IMR-90 (cell line): ENCODE measurements around the gene IFFO2. TPM values are rescaled to one million over a fixed set of nuclear protein-coding genes. Genes with fewer than 3 reads are reported as not detected.

Source experiments
- ATAC-seq: fragments of 200-7000 bp; cut with Tn5 transposase; 2 replicates; pipeline ENCODE4 v1.9.1; 2020; ENCODE audit warnings: low read depth, mild to moderate bottlenecking, moderate library complexity
- BruUV-seq: library from RNA; stranded (reverse); fragments of 400-500 nt; replicated peaks from 2 replicates; lab custom pipeline; 2021; lab: Mats Ljungman, UMichigan
- CTCF ChIA-PET: fragments of 300-600 bp; formaldehyde crosslinking; extraction: SDS; loops from one replicate; lab custom pipeline; 2021; ENCODE audit warnings: antibody characterized with exemption; lab: Yijun Ruan, JAX
- POLR2A ChIA-PET: fragments of 300-600 bp; sonication (Branson Sonifier 250); formaldehyde crosslinking; loops from one replicate; lab custom pipeline; 2022; ENCODE audit warnings: antibody characterized with exemption; ENCODE audit not compliant: unreplicated experiment; lab: Charles Lee
- DNase-seq: peaks from one replicate; pipeline ENCODE4 v3.0.0; 2013
- H2AFZ ChIP-seq: replicated peaks from 2 replicates; pipeline ENCODE3; 2013; ENCODE audit warnings: low read length, mild to moderate bottlenecking; ENCODE audit not compliant: poor library complexity
- H2AK5ac ChIP-seq: 2 replicates; pipeline ENCODE4 v1.6.1; 2013; ENCODE audit warnings: low read depth, low read length, inconsistent platforms
- H2AK9ac ChIP-seq: replicated peaks from 2 replicates; pipeline ENCODE3; 2013; ENCODE audit warnings: mild to moderate bottlenecking, low read depth, low read length, moderate library complexity; ENCODE audit not compliant: poor library complexity
- H2BK120ac ChIP-seq: 2 replicates; pipeline ENCODE4 v1.6.1; 2013; ENCODE audit warnings: low read depth, low read length, inconsistent platforms
- H2BK15ac ChIP-seq: 3 replicates; pipeline ENCODE4 v1.6.1; 2013; ENCODE audit warnings: low read depth, low read length, inconsistent platforms
- H2BK20ac ChIP-seq: 2 replicates; pipeline ENCODE4 v1.6.1; 2013; ENCODE audit warnings: low read depth, mild to moderate bottlenecking, inconsistent platforms, low read length, moderate library complexity
- H2BK5ac ChIP-seq: 2 replicates; pipeline ENCODE4 v1.6.1; 2013; ENCODE audit warnings: mild to moderate bottlenecking, low read depth, low read length, inconsistent platforms; ENCODE audit not compliant: poor library complexity, severe bottlenecking
- H3K14ac ChIP-seq: replicated peaks from 2 replicates; pipeline ENCODE4 v1.6.1; 2013; ENCODE audit warnings: low read depth, low read length, inconsistent platforms
- H3K18ac ChIP-seq: 2 replicates; pipeline ENCODE4 v1.6.1; 2013; ENCODE audit warnings: low read depth, low read length, control low read depth
- H3K23ac ChIP-seq: 2 replicates; pipeline ENCODE4 v1.6.1; 2013; ENCODE audit warnings: low read depth, low read length, inconsistent platforms
- H3K27ac ChIP-seq: 2 replicates; pipeline ENCODE4 v1.5.1; 2013; ENCODE audit warnings: mild to moderate bottlenecking, control low read depth, low read length; ENCODE audit not compliant: insufficient read depth
- H3K27me3 ChIP-seq: 2 replicates; pipeline ENCODE4 v1.6.1; 2013; ENCODE audit warnings: low read length; ENCODE audit not compliant: control insufficient read depth, insufficient read depth
- H3K36me3 ChIP-seq: 2 replicates; pipeline ENCODE4 v1.6.1; 2013; ENCODE audit warnings: low read length, mixed read lengths; ENCODE audit not compliant: control insufficient read depth, insufficient read depth
- H3K4ac ChIP-seq: 2 replicates; pipeline ENCODE4 v1.6.1; 2013; ENCODE audit warnings: low read depth, low read length, inconsistent platforms
- H3K4me1 ChIP-seq: 2 replicates; pipeline ENCODE4 v1.6.1; 2013; ENCODE audit warnings: low read length, mixed read lengths; ENCODE audit not compliant: control insufficient read depth, insufficient read depth
- H3K4me2 ChIP-seq: 2 replicates; pipeline ENCODE4 v1.6.1; 2013; ENCODE audit warnings: low read depth, mild to moderate bottlenecking, control low read depth, low read length, moderate library complexity
- H3K4me3 ChIP-seq: 2 replicates; pipeline ENCODE4 v1.5.1; 2013; ENCODE audit warnings: low read depth, mild to moderate bottlenecking, control low read depth, low read length, moderate library complexity; ENCODE audit not compliant: insufficient read depth
- H3K56ac ChIP-seq: 2 replicates; pipeline ENCODE4 v1.6.1; 2013; ENCODE audit warnings: low read length, inconsistent platforms; ENCODE audit not compliant: insufficient read depth; ENCODE audit errors: extremely low read depth
- H3K79me1 ChIP-seq, 2 experiments: 2 replicates each; pipeline ENCODE4 v1.6.1; 2013; ENCODE audit warnings: low read length in 2 of 2, inconsistent platforms in 1 of 2, low read depth in 1 of 2
- H3K9ac ChIP-seq: 2 replicates; pipeline ENCODE4 v1.6.1; 2013; ENCODE audit warnings: low read depth, low read length, control low read depth
- H3K9me1 ChIP-seq: 2 replicates; pipeline ENCODE4 v1.6.1; 2013; ENCODE audit warnings: low read length, inconsistent platforms; ENCODE audit not compliant: insufficient read depth
- H3K9me3 ChIP-seq: 2 replicates; pipeline ENCODE4 v1.6.1; 2013; ENCODE audit warnings: low read length; ENCODE audit not compliant: control insufficient read depth, insufficient read depth
- H4K20me1 ChIP-seq: 2 replicates; pipeline ENCODE4 v1.6.1; 2013; ENCODE audit warnings: low read length, inconsistent platforms; ENCODE audit not compliant: insufficient read depth
- H4K5ac ChIP-seq: 2 replicates; pipeline ENCODE4 v1.6.1; 2013; ENCODE audit warnings: mild to moderate bottlenecking, low read depth, low read length, control low read depth
- H4K8ac ChIP-seq, 2 experiments: 2 replicates each; pipeline ENCODE4 v1.6.1; 2013; ENCODE audit warnings: low read depth in 2 of 2, low read length in 2 of 2, control low read depth in 1 of 2, inconsistent platforms in 1 of 2
- H4K91ac ChIP-seq: 2 replicates; pipeline ENCODE4 v1.6.1; 2013; ENCODE audit warnings: low read depth, low read length, inconsistent platforms; ENCODE audit not compliant: insufficient read depth
- MAFK ChIP-seq: IDR thresholded peaks from 2 replicates; pipeline ENCODE4 v1.6.1; 2012; ENCODE audit warnings: low read depth, low read length, improper control_type of control experiment
- MAZ ChIP-seq: IDR thresholded peaks from 2 replicates; pipeline ENCODE4 v1.6.1; 2012; ENCODE audit warnings: low read depth, mild to moderate bottlenecking, low read length, improper control_type of control experiment, moderate library complexity, borderline replicate concordance
- POLR2A ChIP-seq: IDR thresholded peaks from 2 replicates; pipeline ENCODE4 v1.6.1; 2012; ENCODE audit warnings: mild to moderate bottlenecking, low read depth, low read length
- SMC3 ChIP-seq: fragments of 150-350 bp; IDR thresholded peaks from 2 replicates; pipeline ENCODE4 v1.6.1; 2016; ENCODE audit warnings: low read depth, mild to moderate bottlenecking, antibody characterized with exemption, low read length, moderate library complexity
- WGBS, 2 experiments: methylation state at CpG; one replicate each; pipeline versions ENCODE4 v1.1.5 to v1.1.7; 2013; ENCODE audit warnings: missing lambda C conversion rate in 2 of 2; ENCODE audit not compliant: insufficient read length in 1 of 2; ENCODE audit errors: extremely low coverage in 2 of 2; 5-methylcytosine and 5-hydroxymethylcytosine counted together
- dilution Hi-C: fragments of 300-500 bp; cut with HindIII; formaldehyde crosslinking; loops from one replicate; pipeline ENCODE4 v1.14.3; 2018; ENCODE audit warnings: low sequenced_read_pairs; ENCODE audit not compliant: unreplicated experiment
- in situ Hi-C: fragments of 300-500 bp; cut with MboI; formaldehyde crosslinking; loops from 3 replicates; pipeline ENCODE4 v1.14.3; 2019; ENCODE audit warnings: low sequenced_read_pairs, inconsistent platforms, mixed read lengths
- intact Hi-C: fragments of 100-400 bp; cut with micrococcal nuclease; formaldehyde crosslinking; loops from 2 replicates; pipeline ENCODE4 v1.10.0; 2022
- polyA plus RNA-seq, 3 experiments: library from polyadenylated mRNA; depleted of rRNA; stranded (reverse); fragments of >200 nt; gene quantifications; 2 replicates each; pipeline ENCODE4 v1.2.3, GENCODE V29; 2012; ENCODE audit warnings: low replicate concordance in 1 of 3
- total RNA-seq: library from RNA; depleted of rRNA; stranded (reverse); fragments of >200 nt; gene quantifications from 2 replicates; pipeline ENCODE4 v1.2.3, GENCODE V29; 2012
- TF ChIP-seq, protein P1 (sequence below): fragments of 150-350 bp; IDR thresholded peaks from 2 replicates; pipeline ENCODE4 v1.6.1; 2017; ENCODE audit warnings: mild to moderate bottlenecking, antibody characterized with exemption, low read length, low read depth

IFFO2 gene
- total and polyA plus RNA-seq, 2 of the 4 experiments (the other 2 are of a cell fraction), result 14.5 to 18.2 TPM

GRCh38 chr1:18883079-18883478, 73.4 kb downstream of the IFFO2 start:
- no peak overlapping the region for H3K18ac ChIP-seq

More at GRCh38 chr1:18883079-18883478, 73.4 kb downstream of the IFFO2 start:
- peaks cover 6% of the 10 kb centered on the region for H3K4me1 ChIP-seq
- no peaks in the 10 kb centered on the region; the same call in none of the 2 replicates for H4K20me1 ChIP-seq
- no peak overlapping the region for H4K91ac ChIP-seq
- H3K27me3 ChIP-seq, result no peaks in the 10 kb centered on the region
- H2BK15ac ChIP-seq, result no peak overlapping the region
- no peak overlapping the region for H2BK20ac ChIP-seq
- no peak overlapping the region for H2AFZ ChIP-seq
- no peak overlapping the region for H4K8ac ChIP-seq
- H3K56ac ChIP-seq, result no peak overlapping the region
- 89% methylated on average over 15 of the region's 23 CpGs; no CpG with 5 or more reads in 1 of the 2 experiments for WGBS, 2 experiments
- ChIA-PET CTCF (interaction anchor here (1.0 to 2.5 kb wide), 3 partner anchors 8 to 205 kb away, joined by 5 to 7 read pairs (median 7); no protein-coding TSS in a partner anchor), POLR2A (no interaction called here)
- H2AK5ac ChIP-seq, result no peak overlapping the region
- peaks cover 5% of the 10 kb centered on the region; the same call in 1 of the 2 replicates for H3K9me1 ChIP-seq
- dilution Hi-C loops, result no loop called here
- H2AK9ac ChIP-seq, result no peak overlapping the region
- H2BK5ac ChIP-seq, result no peak overlapping the region
- no peaks in the 10 kb centered on the region for H3K9me3 ChIP-seq
- no peak overlapping the region for H3K27ac ChIP-seq
- H3K36me3 ChIP-seq, result peaks cover 2% of the 10 kb centered on the region; the same call in 1 of the 2 replicates
- no peak overlapping the region for H3K14ac ChIP-seq
- no peak overlapping the region for H2BK120ac ChIP-seq
- H3K79me1 ChIP-seq, result no peaks in the 10 kb centered on the region
- ATAC-seq (no peak), DNase-seq (no peak)
- TF ChIP-seq MAFK, result no peak
- no peak for TF ChIP-seq SMC3
- TF ChIP-seq MAZ, result no peak
- TF ChIP-seq, protein P1, sequence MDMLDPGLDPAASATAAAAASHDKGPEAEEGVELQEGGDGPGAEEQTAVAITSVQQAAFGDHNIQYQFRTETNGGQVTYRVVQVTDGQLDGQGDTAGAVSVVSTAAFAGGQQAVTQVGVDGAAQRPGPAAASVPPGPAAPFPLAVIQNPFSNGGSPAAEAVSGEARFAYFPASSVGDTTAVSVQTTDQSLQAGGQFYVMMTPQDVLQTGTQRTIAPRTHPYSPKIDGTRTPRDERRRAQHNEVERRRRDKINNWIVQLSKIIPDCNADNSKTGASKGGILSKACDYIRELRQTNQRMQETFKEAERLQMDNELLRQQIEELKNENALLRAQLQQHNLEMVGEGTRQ, result no peak
- TF ChIP-seq POLR2A, result no peak
- intact Hi-C loops, result no loop called here
- H3K4me3 ChIP-seq, result no peak overlapping the region
- no peak overlapping the region for H3K23ac ChIP-seq
- no peak overlapping the region for H3K4me2 ChIP-seq
- H3K4ac ChIP-seq, result no peak overlapping the region
- in situ Hi-C loops, result no loop called here
- H3K9ac ChIP-seq, result no peak overlapping the region
- no peak overlapping the region for H4K5ac ChIP-seq
- BruUV-seq, result no TSS peak
